Activated CD4-positive, alpha-beta T cell treated with anti-CD3 and anti-CD28 coated beads, Interleukin-2, amount 10 ng/mL, durations not matched to agents 7 days and 5 days (primary cell): Measurements from ENCODE around the gene COL15A1. TPM values are rescaled to one million over a fixed set of nuclear protein-coding genes. Genes with fewer than 3 reads are reported as not detected.

Experiments
- CTCF ChIA-PET: fragments of 350-600 bp; sonication (Branson Sonifier 250); formaldehyde crosslinking; loops from one replicate; lab custom pipeline; 2021; ENCODE audit warnings: antibody characterized with exemption; lab: Charles Lee
- POLR2A ChIA-PET: fragments of 350-600 bp; sonication (Branson Sonifier 250); formaldehyde crosslinking; loops from one replicate; lab custom pipeline; 2021; ENCODE audit warnings: antibody characterized with exemption; lab: Charles Lee
- DNase-seq: peaks from one replicate; pipeline ENCODE4 v3.0.0-alpha.2; 2020
- H3K27ac Mint-ChIP-seq: one replicate; pipeline ENCODE4 v1.8.0; 2021; ENCODE audit warnings: mild to moderate bottlenecking, moderate library complexity, mixed read lengths
- H3K27me3 Mint-ChIP-seq: one replicate; pipeline ENCODE4 v1.8.0; 2021; ENCODE audit warnings: mixed read lengths
- H3K36me3 Mint-ChIP-seq: one replicate; pipeline ENCODE4 v1.8.0; 2021; ENCODE audit warnings: low read depth, mixed read lengths
- H3K4me1 Mint-ChIP-seq: one replicate; pipeline ENCODE4 v1.8.0; 2021; ENCODE audit warnings: mixed read lengths
- H3K4me3 Mint-ChIP-seq: one replicate; pipeline ENCODE4 v1.8.0; 2021; ENCODE audit warnings: mild to moderate bottlenecking, moderate library complexity, mixed read lengths
- H3K9me3 Mint-ChIP-seq: one replicate; pipeline ENCODE4 v1.8.0; 2021; ENCODE audit warnings: mixed read lengths
- total RNA-seq, 2 experiments: library from RNA; stranded (reverse); gene quantifications; one replicate each; pipeline ENCODE4 v1.2.3, GENCODE V29; 2021

The COL15A1 gene
- total RNA-seq, 2 experiments from 2014 or later = 0.07 to 0.12 TPM

GRCh38 chr9:99020786-99021436, 77.2 kb downstream of the COL15A1 start:
- Mint-ChIP-seq H3K9me3 (no peaks in the 10 kb centered on the region), H3K4me1 (no peaks in the 10 kb centered on the region), H3K4me3 (no peak overlapping the region), H3K27me3 (peaks cover 4% of the 10 kb centered on the region), H3K36me3 (no peaks in the 10 kb centered on the region), H3K27ac (no peak overlapping the region)
- ChIA-PET POLR2A (no interaction called here), CTCF (interaction anchor here (1.3 kb wide), 1 partner anchor 13 kb away, joined by 3 read pairs; no protein-coding TSS in a partner anchor)
- no peak for DNase-seq

- H3K36me3 Mint-ChIP-seq = no peaks in the 10 kb centered on the region
- no peak overlapping the region for H3K4me3 Mint-ChIP-seq
- H3K9me3 Mint-ChIP-seq = no peaks in the 10 kb centered on the region
- peaks cover 4% of the 10 kb centered on the region for H3K27me3 Mint-ChIP-seq
- H3K4me1 Mint-ChIP-seq = peaks cover 4% of the 10 kb centered on the region
- POLR2A ChIA-PET = no interaction called here
- no peak for DNase-seq
- CTCF ChIA-PET = no interaction called here
- H3K27ac Mint-ChIP-seq = no peak overlapping the region
Observed at GRCh38 chr9:99021512-99021911, 77.8 kb downstream of the COL15A1 start.

- Mint-ChIP-seq H3K27me3 (peaks cover 4% of the 10 kb centered on the region), H3K36me3 (no peaks in the 10 kb centered on the region), H3K27ac (no peak overlapping the region), H3K4me1 (peaks cover 19% of the 10 kb centered on the region), H3K9me3 (no peaks in the 10 kb centered on the region), H3K4me3 (no peak overlapping the region)
- ChIA-PET CTCF (interaction anchor here (1.0 kb wide), 3 partner anchors 18 to 72 kb away, joined by 4 to 5 read pairs (median 4); no protein-coding TSS in a partner anchor), POLR2A (no interaction called here)
- DNase-seq = no peak
Observed at GRCh38 chr9:99023231-99023630, 79.5 kb downstream of the COL15A1 start.

GRCh38 chr9:99023831-99024230, 80.1 kb downstream of the COL15A1 start:
- H3K27me3 Mint-ChIP-seq = peaks cover 4% of the 10 kb centered on the region
- H3K4me1 Mint-ChIP-seq = peaks cover 19% of the 10 kb centered on the region
- H3K4me3 Mint-ChIP-seq = no peak overlapping the region
- H3K36me3 Mint-ChIP-seq = no peaks in the 10 kb centered on the region
- POLR2A ChIA-PET = no interaction called here
- DNase-seq = no peak
- CTCF ChIA-PET = interaction anchor here (1.0 kb wide), 3 partner anchors 18 to 71 kb away, joined by 4 to 5 read pairs (median 4); no protein-coding TSS in a partner anchor
- no peaks in the 10 kb centered on the region for H3K9me3 Mint-ChIP-seq
- H3K27ac Mint-ChIP-seq = peak overlapping the region; percentile 15

GRCh38 chr9:99024959-99025358, 81.3 kb downstream of the COL15A1 start:
- H3K27me3 Mint-ChIP-seq = peaks cover 4% of the 10 kb centered on the region
- ChIA-PET POLR2A (no interaction called here), CTCF (no interaction called here)
- no peak overlapping the region for H3K27ac Mint-ChIP-seq
- no peaks in the 10 kb centered on the region for H3K36me3 Mint-ChIP-seq
- H3K9me3 Mint-ChIP-seq = no peaks in the 10 kb centered on the region
- H3K4me1 Mint-ChIP-seq = peaks cover 24% of the 10 kb centered on the region
- no peak overlapping the region for H3K4me3 Mint-ChIP-seq
- DNase-seq = no peak

GRCh38 chr9:99025616-99026270, 82.0 kb downstream of the COL15A1 start:
- H3K27me3 Mint-ChIP-seq = peaks cover 4% of the 10 kb centered on the region
- no peak for DNase-seq
- no peaks in the 10 kb centered on the region for H3K36me3 Mint-ChIP-seq
- no peak overlapping the region for H3K4me3 Mint-ChIP-seq
- POLR2A ChIA-PET = no interaction called here
- H3K27ac Mint-ChIP-seq = no peak overlapping the region
- no peaks in the 10 kb centered on the region for H3K9me3 Mint-ChIP-seq
- CTCF ChIA-PET = interaction anchor here (0.6 to 1.1 kb wide), 2 partner anchors 15 to 93 kb away, joined by 4 read pairs; no protein-coding TSS in a partner anchor
- H3K4me1 Mint-ChIP-seq = peaks cover 31% of the 10 kb centered on the region

GRCh38 chr9:99026271-99026955, 82.7 kb downstream of the COL15A1 start:
- Mint-ChIP-seq H3K27me3 (peaks cover 4% of the 10 kb centered on the region), H3K4me3 (no peak overlapping the region), H3K27ac (no peak overlapping the region), H3K36me3 (no peaks in the 10 kb centered on the region), H3K9me3 (no peaks in the 10 kb centered on the region), H3K4me1 (peaks cover 31% of the 10 kb centered on the region)
- ChIA-PET POLR2A (no interaction called here), CTCF (interaction anchor here (0.6 to 1.2 kb wide), 5 partner anchors 9 to 92 kb away, joined by 3 to 5 read pairs (median 4); no protein-coding TSS in a partner anchor)
- DNase-seq = no peak

GRCh38 chr9:99026956-99027298, 83.2 kb downstream of the COL15A1 start:
- Mint-ChIP-seq H3K27ac (no peak overlapping the region), H3K4me1 (peaks cover 31% of the 10 kb centered on the region), H3K4me3 (no peak overlapping the region), H3K27me3 (peaks cover 4% of the 10 kb centered on the region), H3K9me3 (no peaks in the 10 kb centered on the region), H3K36me3 (no peaks in the 10 kb centered on the region)
- CTCF ChIA-PET = interaction anchor here (0.8 to 1.4 kb wide), 9 partner anchors 8 to 130 kb away, joined by 3 to 5 read pairs (median 3); no protein-coding TSS in a partner anchor
- POLR2A ChIA-PET = no interaction called here
- DNase-seq = no peak

- no peak overlapping the region for H3K27ac Mint-ChIP-seq
- peaks cover 31% of the 10 kb centered on the region for H3K4me1 Mint-ChIP-seq
- peaks cover 3% of the 10 kb centered on the region for H3K27me3 Mint-ChIP-seq
- no peaks in the 10 kb centered on the region for H3K36me3 Mint-ChIP-seq
- DNase-seq = no peak
- ChIA-PET CTCF (interaction anchor here (0.8 to 1.4 kb wide), 10 partner anchors 8 to 130 kb away, joined by 3 to 5 read pairs (median 3); no protein-coding TSS in a partner anchor), POLR2A (no interaction called here)
- H3K9me3 Mint-ChIP-seq = no peaks in the 10 kb centered on the region
- no peak overlapping the region for H3K4me3 Mint-ChIP-seq
Observed at GRCh38 chr9:99027443-99027842, 83.7 kb downstream of the COL15A1 start.

GRCh38 chr9:99029083-99029645, 85.5 kb downstream of the COL15A1 start:
- H3K27ac Mint-ChIP-seq = no peak overlapping the region

GRCh38 chr9:99030092-99030511, 86.4 kb downstream of the COL15A1 start:
- no peak for DNase-seq
- H3K9me3 Mint-ChIP-seq = no peaks in the 10 kb centered on the region
- ChIA-PET CTCF (interaction anchor here (0.8 to 1.5 kb wide), 4 partner anchors 9 to 111 kb away, joined by 3 to 4 read pairs (median 3); no protein-coding TSS in a partner anchor), POLR2A (interaction anchor here (0.6 kb wide), 1 partner anchor 116 kb away, joined by 4 read pairs; no protein-coding TSS in a partner anchor)
- no peak overlapping the region for H3K27ac Mint-ChIP-seq
- H3K36me3 Mint-ChIP-seq = no peaks in the 10 kb centered on the region
- peaks cover 47% of the 10 kb centered on the region for H3K4me1 Mint-ChIP-seq
- H3K4me3 Mint-ChIP-seq = no peak overlapping the region
- H3K27me3 Mint-ChIP-seq = peaks cover 2% of the 10 kb centered on the region

More at GRCh38 chr9:99029083-99029645, 85.5 kb downstream of the COL15A1 start:
- peaks cover 2% of the 10 kb centered on the region for H3K27me3 Mint-ChIP-seq
- no peak overlapping the region for H3K4me3 Mint-ChIP-seq
- H3K36me3 Mint-ChIP-seq = no peaks in the 10 kb centered on the region
- ChIA-PET CTCF (no interaction called here), POLR2A (no interaction called here)
- H3K4me1 Mint-ChIP-seq = peaks cover 42% of the 10 kb centered on the region
- no peak for DNase-seq
- no peaks in the 10 kb centered on the region for H3K9me3 Mint-ChIP-seq

GRCh38 chr9:99030610-99031109, 87.0 kb downstream of the COL15A1 start:
- H3K36me3 Mint-ChIP-seq = no peaks in the 10 kb centered on the region
- H3K4me3 Mint-ChIP-seq = no peak overlapping the region
- H3K4me1 Mint-ChIP-seq = peaks cover 52% of the 10 kb centered on the region
- H3K27me3 Mint-ChIP-seq = peaks cover 2% of the 10 kb centered on the region
- peak overlapping the region; percentile 20 for H3K27ac Mint-ChIP-seq
- no peak for DNase-seq
- ChIA-PET CTCF (interaction anchor here (0.8 to 1.5 kb wide), 4 partner anchors 9 to 110 kb away, joined by 3 to 4 read pairs (median 3); no protein-coding TSS in a partner anchor), POLR2A (interaction anchor here (0.6 kb wide), 1 partner anchor 115 kb away, joined by 4 read pairs; no protein-coding TSS in a partner anchor)
- H3K9me3 Mint-ChIP-seq = no peaks in the 10 kb centered on the region
